ENCODE results near the gene SFTPB.

Gene SFTPB

DNA sequence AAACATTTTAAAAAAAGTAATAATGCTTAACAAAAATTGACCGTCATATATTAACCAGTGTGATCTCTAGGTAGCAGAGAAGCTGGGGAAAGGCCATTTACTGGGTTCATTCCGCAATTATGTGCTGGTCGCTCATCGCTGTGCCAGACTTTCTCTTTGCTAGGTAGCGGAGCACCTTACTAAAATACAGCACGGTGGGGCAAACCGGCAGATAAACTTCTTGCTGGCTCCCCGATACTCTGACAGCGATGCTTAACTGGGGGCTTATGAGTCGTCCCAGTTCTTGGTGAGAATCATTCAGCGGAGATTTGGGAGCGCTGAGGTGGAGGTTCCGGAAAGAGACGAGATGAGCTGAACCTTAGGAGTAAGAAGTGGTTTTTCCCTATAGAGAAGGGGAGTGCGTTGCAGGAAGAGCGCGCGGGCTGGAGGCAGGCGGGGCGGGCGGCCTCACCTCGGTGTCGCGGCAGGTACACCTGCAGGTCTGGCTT, 56.7 kb downstream of the SFTPB start:
- no peak for DNase-seq (ENCODE audit: low read depth)

All from HS-5 (cell line).